ENCODE measurements around the gene ACOX3.

Gene ACOX3

DNA sequence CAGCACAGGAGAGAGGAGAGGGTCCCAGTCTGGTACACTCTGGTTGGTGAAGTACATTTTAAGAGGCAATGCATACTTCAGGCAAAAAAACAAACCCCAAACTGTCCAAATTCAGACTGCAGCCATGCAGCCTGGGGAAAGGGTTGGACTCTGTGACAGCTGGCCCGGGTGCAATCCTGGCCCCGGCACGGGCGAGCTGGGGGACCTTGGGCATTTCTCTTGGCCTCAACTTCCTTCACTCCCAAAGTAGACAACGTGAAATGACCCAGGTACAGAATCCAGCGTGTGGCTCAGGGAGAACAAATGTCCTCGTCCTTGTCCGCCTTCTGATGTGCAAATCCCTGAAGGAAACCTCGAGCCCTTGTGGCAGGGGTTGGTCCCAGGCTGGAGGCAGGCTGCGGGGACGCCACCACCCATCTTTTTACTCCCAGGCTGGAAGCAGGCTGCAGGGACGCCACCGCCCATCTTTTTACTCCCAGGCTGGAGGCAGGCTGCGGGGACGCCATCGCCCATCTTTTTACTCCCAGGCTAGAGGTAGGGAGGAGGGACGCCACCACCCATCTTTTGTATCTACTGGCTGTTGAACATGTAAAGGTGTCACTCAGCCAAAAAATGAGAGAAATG is 62.3 kb downstream of the ACOX3 start:
- no peak for DNase-seq (ENCODE audit: low read depth, low spot score)

DNA sequence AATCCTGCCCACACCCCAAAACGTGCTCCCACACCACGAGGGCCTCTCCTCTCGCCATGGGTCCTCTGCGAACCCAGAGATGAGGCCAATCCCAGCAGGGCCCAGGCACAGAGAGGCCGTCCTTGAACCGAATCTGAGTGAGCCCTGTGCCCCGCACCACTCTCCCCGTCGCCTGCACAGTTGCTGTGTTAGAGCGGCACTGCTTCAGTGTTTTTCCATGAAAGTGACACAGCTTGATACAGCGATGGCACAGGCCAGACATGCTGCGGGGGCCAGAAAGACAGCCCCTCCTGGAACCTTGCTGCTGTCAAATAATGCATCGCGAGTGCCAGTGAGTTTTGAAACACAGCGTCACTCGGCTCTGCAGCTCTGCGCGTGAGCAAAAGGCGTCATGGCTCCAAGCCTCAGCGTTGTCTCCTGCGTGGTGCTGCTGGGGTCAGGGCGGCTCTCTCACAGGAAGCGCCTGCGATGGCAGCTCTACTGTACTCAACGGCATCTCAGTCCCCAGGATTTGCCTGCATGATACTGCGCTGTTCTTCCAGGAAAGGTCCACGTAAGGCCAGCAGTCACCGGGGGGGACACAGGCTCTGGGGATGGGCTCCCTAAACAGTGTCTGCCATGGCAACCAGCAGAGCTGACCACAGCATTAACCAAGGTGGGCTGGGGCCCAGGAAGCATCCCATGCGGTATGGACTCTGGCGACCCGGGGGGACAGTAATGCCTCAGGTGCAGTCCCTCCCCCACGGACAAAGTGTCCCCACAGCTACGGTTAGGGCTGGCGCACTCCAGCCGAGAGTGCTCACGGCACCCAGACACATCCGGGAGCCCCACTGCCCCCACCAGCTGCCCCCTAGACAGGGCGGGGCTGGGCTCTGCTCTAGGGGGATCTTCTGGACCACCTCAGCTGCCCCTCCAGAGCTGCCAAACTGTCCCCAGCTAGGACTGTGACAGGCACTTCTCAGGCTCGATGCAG is 63.1 kb downstream of the ACOX3 start:
- DNase-seq (ENCODE audit: low read depth, low spot score): no peak

More for the DNA sequence above, 62.3 kb downstream of the ACOX3 start:
- H3K27ac ChIP-seq: no peak overlapping the region

DNA sequence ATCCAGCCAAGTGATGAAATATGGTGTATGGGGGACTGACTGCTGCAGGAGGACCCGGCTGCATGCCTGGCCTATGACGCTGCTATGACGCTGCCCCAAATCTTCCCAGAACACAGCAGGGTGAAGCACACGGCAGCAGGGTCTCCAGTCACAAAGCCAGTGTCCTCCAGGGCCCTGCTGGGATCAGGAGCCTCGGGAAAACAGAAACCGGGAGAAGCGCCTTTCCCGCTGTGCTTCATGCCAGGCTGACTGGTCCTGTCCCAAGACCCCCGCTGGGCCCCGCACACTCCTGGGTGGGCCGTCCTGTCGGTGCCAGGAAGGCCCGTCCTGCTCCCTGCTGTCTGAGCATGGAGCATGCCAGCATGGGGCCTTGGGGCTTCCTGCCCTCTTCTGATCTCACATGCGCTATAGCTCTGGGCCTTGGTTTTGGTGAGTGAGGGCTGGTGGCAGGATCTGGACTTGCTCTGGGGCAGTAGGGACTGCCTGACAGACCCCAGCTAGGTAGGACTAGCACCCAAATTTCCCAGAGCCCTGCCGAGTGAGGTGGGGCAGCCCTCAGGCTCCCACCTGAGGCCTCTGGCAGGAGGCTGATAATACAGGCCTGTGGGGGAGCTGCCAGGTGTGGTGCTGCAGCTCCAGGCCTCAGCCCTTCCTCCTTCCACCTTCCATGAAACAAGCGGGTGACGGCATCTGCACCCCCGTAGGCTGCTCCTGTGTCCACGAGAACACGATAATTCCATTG is 64.0 kb downstream of the ACOX3 start:
- no peak for DNase-seq (ENCODE audit: low read depth, low spot score)
- H3K27ac ChIP-seq: no peak overlapping the region

More for the DNA sequence above, 63.1 kb downstream of the ACOX3 start:
- no peak overlapping the region for H3K27ac ChIP-seq

DNA sequence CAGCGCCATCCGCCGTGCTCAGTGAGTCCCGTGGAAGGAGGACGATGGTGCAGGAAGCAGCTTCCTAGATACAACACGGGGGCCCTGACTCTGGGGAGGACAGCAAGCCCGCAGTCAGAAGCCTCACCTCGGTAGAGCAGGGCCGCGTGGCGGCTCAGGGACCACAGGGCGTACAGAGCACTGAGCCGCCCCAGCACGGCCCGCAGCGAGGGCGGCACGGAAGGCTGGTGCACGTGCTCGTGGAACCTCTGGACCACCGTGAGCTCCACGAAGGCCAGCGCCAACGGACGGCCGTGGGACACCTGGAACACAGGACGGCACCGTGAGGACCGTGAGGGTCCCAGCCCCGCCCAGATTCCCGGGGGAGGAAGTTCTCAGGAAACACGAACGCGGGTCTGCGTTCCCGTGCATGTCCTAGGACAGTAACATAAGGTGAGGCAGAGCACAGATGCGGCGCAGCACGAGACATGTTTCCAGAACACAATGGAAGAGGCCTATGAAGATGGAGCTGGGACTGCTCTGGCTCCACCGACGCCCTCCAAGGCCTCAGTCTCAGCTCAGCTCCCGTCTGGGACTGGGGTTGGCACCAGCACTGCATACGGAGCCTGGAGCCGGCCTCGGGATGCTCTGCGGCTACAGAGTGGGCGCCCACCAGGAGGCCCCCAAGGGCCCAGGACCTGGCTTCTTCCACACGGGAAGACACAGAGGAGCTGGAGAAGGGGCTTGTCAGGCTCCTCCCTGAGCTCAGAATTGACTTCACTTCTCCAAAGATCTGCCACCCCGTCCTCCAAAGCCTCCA is 65.5 kb downstream of the ACOX3 start:
- no peak for DNase-seq (ENCODE audit: low read depth, low spot score)
- H3K27ac ChIP-seq: no peak overlapping the region

DNA sequence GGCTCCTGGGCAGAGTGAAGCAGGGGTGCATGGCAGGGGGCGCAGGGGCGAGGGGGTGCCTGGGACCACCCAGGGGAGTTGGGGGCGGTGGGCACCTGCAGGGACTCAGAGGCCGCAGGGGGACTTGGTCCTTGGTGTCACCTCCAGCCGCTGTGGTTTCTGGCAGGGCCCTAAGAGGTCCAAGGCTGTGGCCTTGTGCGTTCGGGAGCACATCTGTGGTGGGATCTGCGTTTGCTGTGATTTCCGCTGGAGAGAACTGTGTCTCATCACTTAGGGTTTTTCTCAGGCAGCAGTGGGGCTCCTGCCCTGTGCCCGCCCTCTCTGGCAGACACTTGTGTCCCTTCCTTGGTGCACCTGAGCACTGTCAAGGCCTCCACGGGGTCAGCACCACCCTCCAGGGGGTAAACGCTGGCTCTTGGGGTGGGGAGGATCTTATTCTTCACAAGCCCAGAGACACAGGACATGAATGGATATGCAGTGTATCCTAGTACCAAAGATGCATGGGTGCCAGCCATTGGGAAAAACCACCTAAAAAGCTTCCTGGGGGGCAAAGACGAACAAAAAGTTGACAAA is 66.5 kb downstream of the ACOX3 start:
- H3K27ac ChIP-seq: no peak overlapping the region
- DNase-seq (ENCODE audit: low read depth, low spot score): no peak

DNA sequence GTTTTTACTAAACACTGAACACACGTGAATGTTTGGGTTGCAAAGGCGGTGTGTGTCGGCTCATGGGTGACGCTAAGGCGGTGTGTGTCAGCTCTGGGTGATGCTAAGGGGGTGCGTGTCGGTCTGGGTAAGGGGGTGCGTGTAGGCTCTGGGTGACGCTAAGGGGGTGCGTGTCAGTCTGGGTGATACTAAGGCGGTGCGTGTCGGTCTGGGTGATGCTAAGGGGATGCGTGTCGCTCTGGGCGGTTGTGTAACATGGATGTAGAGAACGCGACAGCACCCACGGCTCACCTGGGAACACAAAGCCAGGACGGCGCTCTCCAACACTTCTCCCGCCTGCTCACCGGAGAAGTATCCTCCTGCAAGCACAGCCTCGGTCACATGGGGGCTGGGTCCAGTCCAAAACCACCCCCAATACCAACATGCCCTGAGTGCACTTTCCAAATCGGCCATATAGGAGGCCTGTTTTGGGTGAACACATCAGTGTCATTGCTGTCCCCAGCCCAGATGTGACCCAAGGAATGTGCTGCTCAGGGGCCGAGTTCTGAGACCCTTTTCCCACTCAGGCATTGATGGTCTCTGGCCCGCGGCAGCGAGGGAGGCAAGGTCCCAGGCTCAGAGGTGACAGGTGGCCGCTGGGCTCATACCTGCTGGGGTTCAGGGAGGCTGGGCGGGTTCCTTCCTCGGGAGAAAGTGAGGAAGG is 67.1 kb downstream of the ACOX3 start:
- DNase-seq (ENCODE audit: low read depth, low spot score): no peak
- no peak overlapping the region for H3K27ac ChIP-seq

DNA sequence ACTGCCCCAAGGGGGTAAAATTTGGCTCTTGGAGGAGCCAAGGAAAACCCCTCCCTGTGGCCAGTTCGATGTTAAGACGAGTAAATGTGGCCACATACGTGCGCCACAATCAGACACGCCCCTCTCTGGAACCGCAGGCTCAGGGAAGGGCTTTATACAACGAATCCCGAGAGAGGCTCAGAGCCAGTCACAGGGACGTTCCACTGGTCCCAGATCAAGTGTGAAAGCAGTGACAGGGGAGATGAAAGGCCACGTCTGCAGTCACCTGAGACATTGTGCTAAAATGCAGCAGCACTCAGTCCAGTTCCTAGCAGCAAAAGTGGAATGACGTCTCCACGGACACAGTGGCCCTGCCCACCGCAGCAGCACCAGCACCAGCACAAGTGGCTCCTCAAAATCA is 68.0 kb downstream of the ACOX3 start:
- no peak for DNase-seq (ENCODE audit: low read depth, low spot score)
- no peak overlapping the region for H3K27ac ChIP-seq

DNA sequence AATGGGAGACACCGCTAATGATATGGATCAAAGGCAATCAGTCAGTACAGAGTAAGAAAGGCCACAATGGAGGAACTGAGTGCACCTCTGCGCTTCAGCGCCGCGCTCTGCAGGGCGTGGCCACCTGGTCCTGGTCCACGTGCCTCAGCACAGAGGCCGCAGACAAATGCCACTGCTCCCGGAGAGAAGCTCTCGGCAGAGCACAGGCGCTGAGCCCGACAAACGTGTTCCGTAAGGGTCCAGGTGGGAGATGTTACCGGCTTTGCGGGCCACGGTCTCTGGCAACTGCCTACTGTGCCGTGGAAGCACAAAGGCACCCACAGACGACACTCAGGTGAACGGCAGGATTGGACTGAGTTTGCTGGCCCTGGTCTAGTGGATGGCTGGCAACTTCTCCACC is 68.9 kb downstream of the ACOX3 start:
- H3K27ac ChIP-seq: no peak overlapping the region
- no peak for DNase-seq (ENCODE audit: low read depth, low spot score)

DNA sequence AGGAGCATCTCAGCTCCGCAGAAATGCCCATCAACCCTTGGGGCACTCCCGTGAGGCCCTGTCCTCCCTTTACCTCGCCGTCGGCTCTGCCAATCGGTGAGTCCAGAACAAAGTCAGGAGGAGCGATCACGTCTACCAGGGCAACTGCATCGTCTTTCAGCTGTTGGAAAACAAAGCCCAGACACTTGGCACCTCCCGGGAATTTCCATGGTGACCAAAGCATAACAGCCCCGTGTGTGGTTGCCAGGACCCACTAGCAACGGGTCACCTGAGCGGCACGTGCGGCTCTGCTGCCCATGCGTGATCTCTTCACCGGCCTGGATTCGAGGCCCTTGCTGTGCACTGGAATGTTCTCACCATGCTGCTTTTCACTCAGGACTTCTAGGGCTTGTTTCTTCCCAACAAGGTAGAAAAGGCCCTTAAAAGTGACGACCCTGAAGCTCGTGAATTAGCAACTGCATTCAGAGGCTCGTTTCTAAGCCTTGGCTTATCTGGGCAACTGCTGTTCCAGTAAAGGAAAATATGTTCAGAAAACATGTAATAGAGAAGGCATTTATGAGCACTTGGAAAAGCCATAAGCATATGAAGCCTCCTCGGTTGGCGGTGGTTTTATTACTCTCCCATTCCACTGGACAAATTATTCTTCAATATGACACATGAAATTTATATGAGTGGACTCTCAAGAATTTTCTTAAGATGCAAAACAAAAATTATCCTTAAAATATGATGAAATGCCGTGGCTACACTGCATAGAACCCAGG is 69.5 kb downstream of the ACOX3 start:
- no peak overlapping the region for H3K27ac ChIP-seq
- DNase-seq (ENCODE audit: low read depth, low spot score): no peak

DNA sequence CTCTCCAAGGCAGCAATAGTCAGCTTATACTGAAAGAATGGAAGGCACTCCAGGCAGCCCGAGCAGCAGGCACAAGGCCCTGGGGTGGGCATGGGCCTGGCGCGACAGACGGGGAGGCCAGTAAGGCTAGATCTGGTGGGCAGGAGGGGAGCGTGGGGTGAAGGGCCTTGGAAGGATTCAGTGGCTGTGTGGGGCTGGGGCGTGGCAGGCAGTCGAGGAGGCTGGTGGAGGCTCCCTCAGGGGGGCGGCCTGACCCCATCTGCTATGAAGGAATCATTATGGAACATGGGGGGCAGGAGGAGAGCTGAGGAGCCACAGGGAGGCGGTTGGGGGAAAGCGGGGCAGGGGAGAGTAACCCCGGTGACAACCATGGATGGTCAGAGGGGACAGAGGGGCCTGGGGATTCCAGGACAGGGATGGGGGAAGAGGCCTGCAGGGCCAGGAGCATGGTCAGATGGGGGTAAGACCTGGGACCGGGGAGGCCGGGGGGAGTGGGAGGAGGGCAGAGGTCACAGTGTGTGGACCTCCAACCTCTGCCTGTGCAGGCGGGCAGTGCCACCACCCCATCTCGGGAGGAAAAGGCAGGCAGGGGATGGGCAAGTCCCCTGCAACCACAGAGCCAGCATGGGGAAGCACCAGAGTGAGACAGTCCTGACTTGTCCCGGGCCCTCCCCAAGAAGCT is 70.3 kb downstream of the ACOX3 start:
- no peak for DNase-seq (ENCODE audit: low read depth, low spot score)
- H3K27ac ChIP-seq: no peak overlapping the region

DNA sequence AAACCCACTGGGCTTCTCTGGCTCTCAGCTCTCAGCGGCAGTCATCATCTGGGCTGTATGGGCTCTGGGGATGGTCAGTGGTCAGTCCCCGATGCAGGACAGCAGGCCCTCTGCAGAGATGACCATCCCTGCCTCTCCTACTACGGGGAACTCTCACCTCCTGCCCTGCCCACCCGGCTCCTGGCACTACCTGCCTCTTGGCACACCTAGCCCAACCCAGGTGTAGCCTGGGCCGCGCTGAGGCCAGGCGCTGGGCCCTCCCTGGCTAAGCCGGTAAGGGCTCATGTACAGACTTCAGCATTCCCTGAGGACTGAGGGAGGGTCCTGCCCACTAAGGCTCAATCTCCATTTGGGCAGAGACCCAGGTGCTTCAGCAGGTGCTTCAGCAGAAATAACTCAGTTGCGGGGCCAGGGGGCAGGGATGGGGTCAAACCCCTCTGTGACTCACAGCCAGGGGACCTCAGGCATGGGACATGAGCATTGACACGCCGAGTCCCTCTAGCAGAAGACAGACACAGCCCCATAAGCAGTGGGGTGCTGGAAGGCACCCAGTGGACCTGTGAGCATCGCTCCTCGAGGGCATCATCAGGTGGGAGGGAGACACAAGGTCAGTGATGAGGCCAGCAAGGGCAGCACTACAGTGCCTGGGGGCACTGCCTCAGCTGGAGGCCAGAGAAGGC is 71.0 kb downstream of the ACOX3 start:
- no peak for DNase-seq (ENCODE audit: low read depth, low spot score)
- no peak overlapping the region for H3K27ac ChIP-seq

DNA sequence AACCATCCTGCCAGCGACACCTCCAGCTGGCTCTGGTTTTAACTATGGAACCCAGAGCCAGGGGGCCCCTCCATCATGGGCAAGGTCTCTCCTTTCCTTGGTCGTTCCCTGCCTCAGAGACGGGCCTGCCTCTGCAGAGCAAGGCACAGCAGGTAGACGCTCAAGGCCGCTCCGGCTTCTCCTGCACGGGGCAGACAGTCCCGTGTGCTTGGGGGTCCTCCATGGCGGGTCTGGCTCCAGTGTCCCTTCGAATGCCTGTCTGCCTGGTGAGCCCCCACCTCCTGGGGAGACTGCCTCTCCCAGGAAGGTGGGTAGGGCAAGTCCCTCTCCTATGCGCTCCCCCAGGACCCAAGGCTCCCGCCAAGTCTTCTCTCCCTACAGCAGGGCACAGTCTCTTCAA is 71.5 kb downstream of the ACOX3 start:
- H3K27ac ChIP-seq: no peak overlapping the region
- no peak for DNase-seq (ENCODE audit: low read depth, low spot score)

DNA sequence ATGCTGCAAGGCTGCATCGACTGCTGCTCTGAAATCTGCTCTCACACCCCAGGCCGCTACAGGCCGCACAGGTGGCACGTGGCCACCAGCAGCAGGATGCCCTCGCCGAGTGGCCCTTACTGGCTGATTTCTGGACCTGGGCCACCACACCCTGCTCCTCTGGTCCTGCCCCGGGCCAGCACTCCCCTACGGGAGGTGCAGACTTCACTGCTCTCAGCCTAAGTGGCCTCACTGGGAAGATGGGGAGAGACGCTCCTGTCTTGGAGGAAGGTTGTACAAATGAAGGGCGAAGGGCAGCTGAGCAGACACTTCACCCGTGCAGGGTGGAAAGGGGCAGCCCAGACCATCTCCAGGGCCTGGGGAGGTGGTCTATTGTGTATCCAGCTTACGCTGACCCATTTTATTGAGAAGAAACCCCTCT is 72.5 kb downstream of the ACOX3 start:
- H3K27ac ChIP-seq: no peak overlapping the region
- no peak for DNase-seq (ENCODE audit: low read depth, low spot score)

DNA sequence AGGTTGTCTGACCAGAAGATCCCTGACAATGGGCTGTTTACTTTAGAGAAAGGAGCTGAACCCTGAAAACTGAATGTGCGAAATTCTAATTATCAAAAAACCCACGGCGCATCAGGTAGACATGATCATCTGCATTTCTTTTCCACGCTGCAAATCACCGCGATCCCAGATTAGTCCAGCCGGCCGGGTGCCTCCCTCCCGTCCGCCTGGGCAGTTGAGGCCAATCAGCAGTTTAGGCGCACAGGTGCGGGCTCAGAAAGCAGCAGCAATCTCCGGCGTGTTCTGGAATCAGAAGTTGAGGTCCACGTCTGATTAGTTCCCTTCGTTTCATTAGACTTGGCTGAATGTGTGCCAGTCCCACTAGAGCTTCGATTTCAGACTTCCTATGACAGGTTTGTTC is 73.9 kb downstream of the ACOX3 start:
- H3K27ac ChIP-seq: no peak overlapping the region
- DNase-seq (ENCODE audit: low read depth, low spot score): no peak

DNA sequence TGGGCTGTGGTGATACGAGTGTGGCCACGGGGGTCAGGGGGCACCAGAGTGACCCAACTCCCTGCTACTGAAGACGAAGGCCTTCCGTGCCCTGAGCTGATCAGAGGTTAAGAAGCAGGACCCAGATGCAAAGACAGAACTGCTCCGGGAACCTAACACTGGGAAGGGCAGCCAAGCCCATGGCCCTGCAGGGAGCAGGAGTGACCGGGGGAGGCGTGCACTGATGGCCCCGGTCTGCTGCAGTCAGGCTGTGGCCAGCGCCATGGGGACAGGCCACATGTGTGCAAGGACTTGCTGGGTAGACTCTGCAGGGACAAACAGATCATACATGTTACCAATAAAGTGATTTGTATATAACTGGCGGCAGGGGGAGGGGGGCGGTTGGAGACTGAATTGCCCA is 74.6 kb downstream of the ACOX3 start:
- DNase-seq (ENCODE audit: low read depth, low spot score): no peak
- H3K27ac ChIP-seq: no peak overlapping the region

DNA sequence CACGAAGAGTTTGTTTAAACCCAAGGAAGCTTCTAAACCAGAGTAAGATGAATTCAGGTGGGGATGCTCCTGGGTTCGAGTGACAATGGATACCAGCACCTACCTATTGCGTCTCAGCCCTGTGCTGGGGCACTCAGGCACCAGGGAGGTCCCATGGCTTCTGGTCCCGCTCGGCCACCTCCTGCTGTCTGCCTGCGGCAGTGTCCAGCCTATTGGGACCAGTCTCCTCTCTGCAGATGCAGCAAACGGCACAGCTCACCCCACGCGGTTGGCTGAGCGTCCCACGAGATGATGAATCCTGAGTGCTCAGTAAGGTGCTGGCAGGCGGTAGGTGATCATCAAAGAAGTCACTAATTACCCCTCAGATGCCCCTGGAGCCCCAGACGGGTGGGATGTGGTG is 75.2 kb downstream of the ACOX3 start:
- DNase-seq (ENCODE audit: low read depth, low spot score): no peak

DNA sequence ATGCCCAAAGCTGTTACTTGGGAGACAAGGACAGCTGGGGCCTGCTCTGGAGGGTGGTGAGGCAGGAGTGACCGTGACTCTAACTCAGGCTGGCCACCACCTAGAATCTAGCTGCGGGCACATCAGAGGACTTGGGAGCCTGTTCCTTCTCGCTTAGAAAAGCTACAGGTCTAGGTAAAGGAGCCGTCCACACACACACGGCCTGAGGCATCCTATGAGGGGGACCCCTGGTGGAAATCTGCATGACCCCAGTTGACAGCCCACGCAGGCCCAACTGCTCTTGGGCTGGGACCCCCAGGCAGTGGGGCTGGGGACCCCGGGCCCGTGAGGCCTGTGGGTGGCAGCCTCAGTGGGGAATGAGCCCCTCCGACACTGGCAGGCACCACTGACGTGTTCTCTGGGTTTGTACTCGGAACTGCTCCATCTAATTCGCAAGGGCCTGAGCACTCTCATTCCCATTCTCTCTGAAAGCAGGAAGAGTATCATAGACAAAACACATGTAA is 75.6 kb downstream of the ACOX3 start:
- H3K27ac ChIP-seq: no peak overlapping the region
- DNase-seq (ENCODE audit: low read depth, low spot score): no peak

More for the DNA sequence above, 75.2 kb downstream of the ACOX3 start:
- no peak overlapping the region for H3K27ac ChIP-seq

All from epithelial cell of prostate (primary cell).